Measurements from ENCODE around the gene PRLR.

DNA sequence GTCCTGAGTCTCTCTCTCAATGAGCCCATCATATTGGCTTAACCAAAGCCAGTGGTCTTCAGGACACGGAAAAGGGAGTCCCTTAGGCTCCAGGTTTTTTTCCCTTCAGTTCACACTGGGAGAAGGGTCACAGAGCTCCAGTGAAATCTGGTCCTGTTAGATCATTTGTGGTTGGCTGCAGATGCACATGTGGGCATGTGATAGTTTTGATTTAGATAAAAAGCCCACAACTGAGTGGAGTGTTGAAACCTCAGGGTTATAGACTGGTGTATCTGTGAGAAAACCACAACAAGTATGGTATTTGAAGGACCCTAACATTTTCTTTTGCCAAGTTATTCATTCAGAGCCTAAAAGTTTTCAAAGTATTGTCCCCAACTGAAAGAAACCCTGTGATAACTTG lies 46.7 kb downstream of the PRLR start:
- TF ChIP-seq, protein P1, sequence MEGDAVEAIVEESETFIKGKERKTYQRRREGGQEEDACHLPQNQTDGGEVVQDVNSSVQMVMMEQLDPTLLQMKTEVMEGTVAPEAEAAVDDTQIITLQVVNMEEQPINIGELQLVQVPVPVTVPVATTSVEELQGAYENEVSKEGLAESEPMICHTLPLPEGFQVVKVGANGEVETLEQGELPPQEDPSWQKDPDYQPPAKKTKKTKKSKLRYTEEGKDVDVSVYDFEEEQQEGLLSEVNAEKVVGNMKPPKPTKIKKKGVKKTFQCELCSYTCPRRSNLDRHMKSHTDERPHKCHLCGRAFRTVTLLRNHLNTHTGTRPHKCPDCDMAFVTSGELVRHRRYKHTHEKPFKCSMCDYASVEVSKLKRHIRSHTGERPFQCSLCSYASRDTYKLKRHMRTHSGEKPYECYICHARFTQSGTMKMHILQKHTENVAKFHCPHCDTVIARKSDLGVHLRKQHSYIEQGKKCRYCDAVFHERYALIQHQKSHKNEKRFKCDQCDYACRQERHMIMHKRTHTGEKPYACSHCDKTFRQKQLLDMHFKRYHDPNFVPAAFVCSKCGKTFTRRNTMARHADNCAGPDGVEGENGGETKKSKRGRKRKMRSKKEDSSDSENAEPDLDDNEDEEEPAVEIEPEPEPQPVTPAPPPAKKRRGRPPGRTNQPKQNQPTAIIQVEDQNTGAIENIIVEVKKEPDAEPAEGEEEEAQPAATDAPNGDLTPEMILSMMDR (conservative IDR thresholded peaks at IDR 0.05; ENCODE audit: low read depth in 2 of 2), result no peak
- no peak for TF ChIP-seq NANOG (IDR thresholded peaks at IDR 0.05; ENCODE audit: borderline replicate concordance)
- TF ChIP-seq POLR2AphosphoS5 (IDR thresholded peaks at IDR 0.05; ENCODE audit: low read depth), result no peak
- no peak for TF ChIP-seq CREB1 (CRISPR knock-in tag; IDR thresholded peaks at IDR 0.05; ENCODE audit: low read depth)
